OCI-LY3 (cell line): Measurements from ENCODE around the gene B4GALT6.

Experiments
- H2AFZ ChIP-seq: fragments of 200-600, 300-600 bp; shearing (Covaris generic); 2 replicates; pipeline ENCODE4 v1.6.0; 2014; ENCODE audit warnings: antibody characterized with exemption, low read depth, low read length
- H3K27ac ChIP-seq: fragments of 200-600, 300-600 bp; sonication (generic); 2 replicates; pipeline ENCODE4 v1.5.1; 2014; ENCODE audit warnings: mild to moderate bottlenecking, low read length, moderate library complexity, mixed read lengths
- H3K27me3 ChIP-seq: fragments of 200-600, 300-600 bp; sonication (generic); 2 replicates; pipeline ENCODE4 v1.6.1; 2014; ENCODE audit warnings: low read depth, low read length, mixed read lengths
- H3K36me3 ChIP-seq: fragments of 200-600, 300-600 bp; sonication (generic); replicated peaks from 2 replicates; pipeline ENCODE3; 2014; ENCODE audit warnings: low read depth, low read length, mixed read lengths
- H3K4me1 ChIP-seq: fragments of 300-600, 200-600 bp; sonication (generic); 2 replicates; pipeline ENCODE4 v1.6.1; 2014; ENCODE audit warnings: low read length, mixed read lengths
- H3K4me2 ChIP-seq: fragments of 200-600, 300-600 bp; sonication (generic); 2 replicates; pipeline ENCODE4 v1.6.1; 2014; ENCODE audit warnings: low read length, mixed read lengths
- H3K4me3 ChIP-seq: fragments of 300-600, 200-600 bp; sonication (generic); 2 replicates; pipeline ENCODE4 v1.5.1; 2014; ENCODE audit warnings: antibody characterized with exemption, mild to moderate bottlenecking, low read length, moderate library complexity
- H3K79me2 ChIP-seq: fragments of 300-600, 200-600 bp; shearing (Covaris generic); 2 replicates; pipeline ENCODE4 v1.6.1; 2014; ENCODE audit warnings: mild to moderate bottlenecking, low read length, mixed read lengths
- H3K9ac ChIP-seq: fragments of 300-600, 200-600 bp; shearing (Covaris generic); 2 replicates; pipeline ENCODE4 v1.6.0; 2014; ENCODE audit warnings: mild to moderate bottlenecking, low read length, moderate library complexity
- H3K9me3 ChIP-seq: fragments of 200-600, 300-600 bp; shearing (Covaris generic); 2 replicates; pipeline ENCODE4 v1.6.1; 2014; ENCODE audit warnings: low read length, mixed read lengths; ENCODE audit not compliant: insufficient read depth
- H4K20me1 ChIP-seq: fragments of 200-600, 300-600 bp; sonication (generic); 2 replicates; pipeline ENCODE4 v1.6.1; 2016; ENCODE audit warnings: low read length, mixed read lengths; ENCODE audit not compliant: insufficient read depth
- EZH2phosphoT487 ChIP-seq: fragments of 200-600 bp; shearing (Covaris generic); IDR thresholded peaks from 2 replicates; pipeline ENCODE4 v1.6.1; 2018; ENCODE audit warnings: antibody characterized with exemption, mixed run types, low read depth
- TF ChIP-seq, protein P1 (sequence below): fragments of 200-600, 300-600 bp; sonication (generic); IDR thresholded peaks from 2 replicates; pipeline ENCODE4 v1.5.1; 2014; ENCODE audit warnings: antibody characterized with exemption, low read length, low read depth

The B4GALT6 gene

DNA sequence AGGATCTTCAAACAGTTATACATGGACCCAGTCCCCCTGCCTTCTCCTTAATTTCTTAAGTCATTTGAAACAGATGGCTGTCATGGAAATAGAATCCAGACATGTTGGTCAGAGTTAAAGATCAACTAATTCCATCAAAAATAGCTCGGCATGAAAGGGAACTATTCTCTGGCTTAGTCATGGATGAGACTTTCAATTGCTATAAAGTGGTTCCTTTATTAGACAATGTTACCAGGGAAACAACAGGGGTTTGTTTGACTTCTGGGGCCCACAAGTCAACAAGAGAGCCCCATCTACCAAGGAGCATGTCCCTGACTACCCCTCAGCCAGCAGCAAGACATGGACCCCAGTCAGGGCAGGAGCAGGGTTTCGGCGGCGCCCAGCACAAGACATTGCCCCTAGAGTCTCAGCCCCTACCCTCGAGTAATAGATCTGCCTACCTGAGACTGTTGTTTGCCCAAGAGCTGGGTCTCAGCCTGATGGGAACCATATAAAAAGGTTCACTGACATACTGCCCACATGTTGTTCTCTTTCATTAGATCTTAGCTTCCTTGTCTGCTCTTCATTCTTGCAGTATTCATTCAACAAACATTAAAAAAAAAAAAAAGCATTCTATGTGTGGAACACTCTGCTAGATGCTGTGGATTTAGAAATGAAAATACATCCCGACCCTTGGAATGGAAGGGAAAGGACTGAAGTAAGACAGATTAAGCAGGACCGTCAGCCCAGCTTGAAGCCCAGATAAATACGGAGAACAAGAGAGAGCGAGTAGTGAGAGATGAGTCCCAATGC, 88.1 kb downstream of the B4GALT6 start:
- H2AFZ ChIP-seq = no peak overlapping the region
- H3K79me2 ChIP-seq = no peaks in the 10 kb centered on the region
- no peak overlapping the region for H3K4me2 ChIP-seq
- no peak overlapping the region for H3K27ac ChIP-seq
- no peak for TF ChIP-seq EZH2phosphoT487
- TF ChIP-seq, protein P1, sequence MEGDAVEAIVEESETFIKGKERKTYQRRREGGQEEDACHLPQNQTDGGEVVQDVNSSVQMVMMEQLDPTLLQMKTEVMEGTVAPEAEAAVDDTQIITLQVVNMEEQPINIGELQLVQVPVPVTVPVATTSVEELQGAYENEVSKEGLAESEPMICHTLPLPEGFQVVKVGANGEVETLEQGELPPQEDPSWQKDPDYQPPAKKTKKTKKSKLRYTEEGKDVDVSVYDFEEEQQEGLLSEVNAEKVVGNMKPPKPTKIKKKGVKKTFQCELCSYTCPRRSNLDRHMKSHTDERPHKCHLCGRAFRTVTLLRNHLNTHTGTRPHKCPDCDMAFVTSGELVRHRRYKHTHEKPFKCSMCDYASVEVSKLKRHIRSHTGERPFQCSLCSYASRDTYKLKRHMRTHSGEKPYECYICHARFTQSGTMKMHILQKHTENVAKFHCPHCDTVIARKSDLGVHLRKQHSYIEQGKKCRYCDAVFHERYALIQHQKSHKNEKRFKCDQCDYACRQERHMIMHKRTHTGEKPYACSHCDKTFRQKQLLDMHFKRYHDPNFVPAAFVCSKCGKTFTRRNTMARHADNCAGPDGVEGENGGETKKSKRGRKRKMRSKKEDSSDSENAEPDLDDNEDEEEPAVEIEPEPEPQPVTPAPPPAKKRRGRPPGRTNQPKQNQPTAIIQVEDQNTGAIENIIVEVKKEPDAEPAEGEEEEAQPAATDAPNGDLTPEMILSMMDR = no peak
- H3K9me3 ChIP-seq = no peaks in the 10 kb centered on the region
- no peaks in the 10 kb centered on the region for H3K4me1 ChIP-seq
- H4K20me1 ChIP-seq = no peaks in the 10 kb centered on the region
- no peaks in the 10 kb centered on the region for H3K27me3 ChIP-seq
- no peak overlapping the region for H3K9ac ChIP-seq
- H3K4me3 ChIP-seq = no peak overlapping the region
- no peaks in the 10 kb centered on the region for H3K36me3 ChIP-seq

DNA sequence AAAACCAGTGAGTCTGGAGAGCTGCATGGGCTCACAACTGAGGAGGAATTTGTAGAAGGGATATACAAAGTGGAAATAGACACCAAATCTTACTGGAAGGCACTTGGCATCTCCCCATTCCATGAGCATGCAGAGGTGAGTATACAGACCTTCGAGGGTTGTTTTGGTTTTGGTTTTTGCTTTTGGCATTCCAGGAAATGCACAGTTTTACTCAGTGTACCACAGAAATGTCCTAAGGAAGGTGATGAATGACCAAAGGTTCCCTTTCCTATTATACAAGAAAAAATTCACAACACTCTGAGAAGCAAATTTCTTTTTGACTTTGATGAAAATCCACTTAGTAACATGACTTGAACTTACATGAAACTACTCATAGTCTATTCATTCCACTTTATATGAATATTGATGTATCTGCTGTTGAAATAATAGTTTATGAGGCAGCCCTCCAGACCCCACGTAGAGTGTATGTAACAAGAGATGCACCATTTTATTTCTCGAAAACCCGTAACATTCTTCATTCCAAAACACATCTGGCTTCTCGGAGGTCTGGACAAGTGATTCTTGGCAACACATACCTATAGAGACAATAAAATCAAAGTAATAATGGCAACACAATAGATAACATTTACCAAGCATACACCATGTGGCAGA, 89.1 kb downstream of the B4GALT6 start:
- Histone ChIP-seq H3K27me3 (no peaks in the 10 kb centered on the region), H3K9me3 (no peaks in the 10 kb centered on the region), H4K20me1 (no peaks in the 10 kb centered on the region), H3K4me2 (no peak overlapping the region), H3K79me2 (no peaks in the 10 kb centered on the region), H3K4me1 (no peaks in the 10 kb centered on the region), H3K4me3 (no peak overlapping the region), H3K36me3 (no peaks in the 10 kb centered on the region), H3K9ac (no peak overlapping the region), H2AFZ (no peak overlapping the region), H3K27ac (no peak overlapping the region)
- TF ChIP-seq, protein P1 = no peak
- TF ChIP-seq EZH2phosphoT487 = no peak

DNA sequence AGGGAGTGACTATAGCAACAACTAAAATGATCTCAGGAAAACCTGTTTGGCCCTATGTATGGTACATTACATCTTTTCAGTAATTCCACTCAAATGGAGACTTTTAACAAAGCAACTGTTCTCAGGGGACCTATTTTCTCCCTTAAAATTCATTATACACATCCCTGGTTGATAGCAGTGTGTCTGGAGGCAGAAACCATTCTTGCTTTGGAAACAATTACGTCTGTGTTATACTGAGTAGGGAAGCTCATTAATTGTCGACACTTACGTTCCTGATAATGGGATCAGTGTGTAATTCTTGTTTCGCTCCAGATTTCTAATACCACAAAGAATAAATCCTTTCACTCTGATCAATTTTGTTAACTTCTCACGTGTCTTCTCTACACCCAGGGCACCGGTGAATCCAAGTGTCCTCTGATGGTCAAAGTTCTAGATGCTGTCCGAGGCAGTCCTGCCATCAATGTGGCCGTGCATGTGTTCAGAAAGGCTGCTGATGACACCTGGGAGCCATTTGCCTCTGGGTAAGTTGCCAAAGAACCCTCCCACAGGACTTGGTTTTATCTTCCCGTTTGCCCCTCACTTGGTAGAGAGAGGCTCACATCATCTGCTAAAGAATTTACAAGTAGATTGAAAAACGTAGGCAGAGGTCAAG, 91.7 kb downstream of the B4GALT6 start:
- Histone ChIP-seq H3K9ac (no peak overlapping the region), H3K27me3 (no peaks in the 10 kb centered on the region), H3K79me2 (no peaks in the 10 kb centered on the region), H3K4me2 (no peak overlapping the region), H3K4me3 (no peak overlapping the region), H4K20me1 (no peaks in the 10 kb centered on the region), H3K9me3 (no peaks in the 10 kb centered on the region), H2AFZ (no peak overlapping the region), H3K36me3 (no peaks in the 10 kb centered on the region), H3K27ac (no peak overlapping the region), H3K4me1 (no peaks in the 10 kb centered on the region)
- TF ChIP-seq, protein P1 = no peak
- no peak for TF ChIP-seq EZH2phosphoT487

DNA sequence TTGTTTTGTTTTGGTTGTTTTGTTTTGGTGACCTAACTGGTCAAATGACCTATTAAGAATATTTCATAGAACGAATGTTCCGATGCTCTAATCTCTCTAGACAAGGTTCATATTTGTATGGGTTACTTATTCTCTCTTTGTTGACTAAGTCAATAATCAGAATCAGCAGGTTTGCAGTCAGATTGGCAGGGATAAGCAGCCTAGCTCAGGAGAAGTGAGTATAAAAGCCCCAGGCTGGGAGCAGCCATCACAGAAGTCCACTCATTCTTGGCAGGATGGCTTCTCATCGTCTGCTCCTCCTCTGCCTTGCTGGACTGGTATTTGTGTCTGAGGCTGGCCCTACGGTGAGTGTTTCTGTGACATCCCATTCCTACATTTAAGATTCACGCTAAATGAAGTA, 92.8 kb downstream of the B4GALT6 start, which contains the start of gene TTR:
TSS of gene TTR (plus strand) at position 250 of the 400 bp plus-strand sequence. CDS start at position 276, 26 bp downstream.
- H3K4me3 ChIP-seq = no peak within 1 kb of the TSS
- no peak within 1 kb of the TSS for H3K4me2 ChIP-seq
- no peaks in the 10 kb centered on the region for H4K20me1 ChIP-seq
- H3K27ac ChIP-seq = no peak within 1 kb of the TSS
- H2AFZ ChIP-seq = no peak within 1 kb of the TSS
- no peaks in the 10 kb centered on the region for H3K4me1 ChIP-seq
- no peaks in the 10 kb centered on the region for H3K9me3 ChIP-seq
- no peaks in the 10 kb centered on the region for H3K27me3 ChIP-seq
- TF ChIP-seq, protein P1 = no peak
- no peak for TF ChIP-seq EZH2phosphoT487
- no peaks in the 10 kb centered on the region for H3K36me3 ChIP-seq
- H3K9ac ChIP-seq = no peak within 1 kb of the TSS
- H3K79me2 ChIP-seq = no peaks in the 10 kb centered on the region
